HG02678 (cell line): ENCODE results near the gene LRP2.

Experiments used
- ATAC-seq: cut with Tn5 transposase; IDR thresholded peaks from one replicate; pipeline ENCODE4 v1.9.1; 2021; ENCODE audit warnings: mild to moderate bottlenecking, moderate library complexity; ENCODE audit not compliant: unreplicated experiment

Gene LRP2

GRCh38 chr2:169131587-169132512, 230.5 kb downstream of the LRP2 start:
- ATAC-seq: peak; percentile 87

DNA sequence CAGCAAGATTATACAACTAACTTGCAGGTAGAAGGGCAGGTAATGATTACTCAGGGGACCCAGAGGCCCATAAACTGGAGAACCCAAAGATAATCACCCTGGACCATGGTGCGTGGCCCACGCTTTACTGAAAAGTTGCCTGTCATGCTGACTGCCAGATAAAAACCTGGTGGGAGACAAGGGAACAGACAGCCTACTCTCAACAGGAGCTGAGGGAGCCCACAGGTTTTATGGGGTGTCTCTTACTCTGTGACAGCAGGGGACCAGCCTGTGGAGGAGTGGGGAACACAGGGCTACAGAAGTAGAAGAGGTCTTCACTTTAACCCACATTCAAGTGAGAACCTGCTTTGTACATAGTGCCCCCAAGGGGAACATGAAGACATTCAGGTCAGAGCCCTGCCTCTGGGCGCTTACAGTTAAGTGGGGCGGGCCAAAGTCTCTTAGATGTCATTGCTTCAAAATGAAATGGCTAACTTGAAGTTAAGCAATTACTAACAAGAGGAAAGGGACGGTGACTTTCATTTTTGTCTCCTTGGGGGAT, 232.6 kb downstream of the LRP2 start:
- no peak for ATAC-seq

DNA sequence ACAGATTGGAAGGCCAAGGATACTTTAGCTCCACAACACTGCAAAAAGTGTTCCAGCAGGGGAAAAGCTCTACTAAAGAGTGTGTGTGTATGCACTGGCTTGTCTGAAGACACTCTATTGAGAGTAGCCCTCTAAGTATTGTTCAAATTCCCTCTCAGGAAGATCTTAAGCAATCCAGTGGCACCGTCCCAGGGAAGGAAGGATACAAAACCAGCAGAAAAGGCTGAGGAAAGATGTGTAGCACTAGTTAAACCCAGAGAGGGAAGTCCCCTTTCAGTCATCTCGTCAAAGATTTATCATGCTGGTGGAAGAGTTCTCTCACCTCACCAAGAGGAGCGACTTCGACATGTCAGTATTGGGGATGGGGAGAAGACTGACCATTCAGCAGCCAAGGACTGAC, 242.5 kb downstream of the LRP2 start:
- no peak for ATAC-seq

DNA sequence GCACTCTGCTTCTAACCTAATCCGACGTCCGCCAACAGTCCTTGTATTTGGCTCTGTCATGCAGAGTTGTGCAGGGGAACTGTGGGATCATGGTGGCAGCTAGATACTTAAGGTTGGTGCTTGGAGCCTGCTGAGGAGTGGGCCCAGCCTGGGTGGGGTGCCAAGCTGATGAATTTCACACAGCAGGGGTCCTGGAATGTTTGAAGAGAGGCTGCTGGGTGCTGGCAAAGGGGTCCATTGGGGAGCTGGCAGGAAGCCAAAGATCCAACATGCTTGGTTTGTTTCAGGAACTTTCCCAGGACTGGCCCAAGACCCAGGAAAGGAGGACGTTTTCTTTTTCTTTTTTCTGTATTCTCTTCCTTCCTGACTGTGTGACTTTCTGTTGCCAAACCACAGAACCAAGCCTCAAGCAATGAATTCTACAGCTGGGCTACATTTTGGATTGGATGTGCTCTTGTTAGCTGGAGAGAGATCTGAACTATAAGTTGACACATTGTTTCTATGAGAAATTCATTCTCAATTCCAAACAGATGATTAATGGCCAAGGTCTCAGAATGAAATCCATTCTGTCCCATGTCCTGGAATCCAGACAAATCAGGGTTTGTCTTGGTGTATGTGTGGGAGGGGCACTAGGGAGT, 243.1 kb downstream of the LRP2 start:
- no peak for ATAC-seq

GRCh38 chr2:169118060-169118459, 244.3 kb downstream of the LRP2 start:
- ATAC-seq: no peak

GRCh38 chr2:169116993-169117392, 245.3 kb downstream of the LRP2 start:
- no peak for ATAC-seq

DNA sequence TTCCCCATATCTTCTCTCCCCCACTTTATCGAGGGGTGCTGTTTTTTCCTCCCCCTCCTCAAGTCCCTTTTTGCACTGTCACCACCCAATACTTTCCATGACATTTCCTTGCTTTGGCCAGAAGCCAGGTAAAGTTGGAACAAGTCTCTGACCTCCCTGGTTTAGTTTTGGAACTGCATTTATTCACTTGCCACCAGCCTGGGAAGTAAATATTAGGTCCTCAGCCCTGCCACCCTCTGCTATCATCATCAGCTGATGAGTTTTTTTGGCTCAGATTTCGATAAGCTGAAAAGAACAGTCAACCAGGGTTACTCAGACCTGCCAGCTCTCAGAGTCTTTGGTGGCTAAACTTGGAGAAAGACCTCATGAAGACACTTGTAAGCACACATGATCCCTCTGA, 246.0 kb downstream of the LRP2 start:
- ATAC-seq: no peak

- ATAC-seq: no peak
These were observed 248.3 kb downstream of the LRP2 start for GRCh38 chr2:169114056-169114455.

DNA sequence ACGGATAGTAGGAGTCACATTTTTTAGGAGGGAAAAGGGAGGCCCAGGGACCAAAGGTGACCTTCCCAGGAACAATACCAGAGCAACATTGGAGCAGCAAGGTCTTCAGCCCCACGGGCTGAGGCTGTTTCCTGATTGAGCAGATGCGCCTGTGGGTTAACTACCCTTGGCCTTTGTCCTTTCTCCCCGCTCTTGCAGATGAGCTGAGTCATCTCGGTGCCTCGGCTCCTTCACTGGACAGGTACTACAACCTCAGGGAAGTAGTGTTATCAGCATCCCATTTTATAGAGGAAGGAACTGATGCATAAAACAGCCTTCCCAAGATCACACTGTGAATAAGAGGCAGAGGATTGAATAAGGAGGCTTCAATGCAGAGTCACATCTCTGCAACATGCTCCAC, 249.5 kb downstream of the LRP2 start:
- no peak for ATAC-seq

DNA sequence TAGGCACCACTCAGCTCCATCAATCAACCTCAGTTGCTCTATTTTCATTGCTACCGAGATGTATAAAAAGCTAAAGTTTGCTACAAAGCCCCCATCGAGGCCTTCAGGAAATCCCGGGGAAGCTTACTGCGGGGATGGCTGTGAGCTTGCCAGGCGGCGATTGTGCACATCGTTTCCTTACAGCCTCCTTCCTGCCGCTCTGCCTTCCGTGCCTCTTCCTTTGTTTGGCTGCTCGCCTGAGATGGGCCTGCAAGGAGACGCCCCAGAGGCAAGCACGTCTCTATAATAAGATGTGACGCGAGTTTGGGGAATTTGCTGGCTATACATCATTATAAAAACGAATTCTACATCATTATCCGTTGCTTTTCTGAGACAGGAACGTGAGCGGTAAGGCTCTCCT, 251.4 kb downstream of the LRP2 start:
- ATAC-seq: no peak

DNA sequence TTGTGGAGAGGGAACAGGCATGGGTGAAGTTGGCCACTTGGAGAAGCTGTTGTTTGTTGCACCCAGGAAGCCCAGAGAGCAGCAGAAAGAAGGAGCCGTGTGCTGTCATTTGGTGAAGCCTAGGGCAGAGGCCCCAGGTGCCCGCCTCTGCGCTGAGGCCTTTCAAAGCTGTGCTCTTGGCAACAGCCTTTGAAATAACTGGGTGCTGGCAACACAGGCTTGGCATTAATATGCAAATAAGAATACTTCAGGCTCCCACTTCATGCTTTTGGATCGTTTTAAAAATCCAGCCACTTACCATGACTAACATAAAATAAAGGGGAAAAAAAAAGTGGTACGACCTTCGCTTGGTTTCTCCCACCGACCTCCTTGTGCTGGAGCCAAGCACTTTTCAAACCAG, 251.9 kb downstream of the LRP2 start:
- no peak for ATAC-seq

- peak; percentile 55 for ATAC-seq
These were observed 252.6 kb downstream of the LRP2 start for GRCh38 chr2:169109502-169110409.

- no peak for ATAC-seq
These were observed 254.0 kb downstream of the LRP2 start for GRCh38 chr2:169108099-169108884.

DNA sequence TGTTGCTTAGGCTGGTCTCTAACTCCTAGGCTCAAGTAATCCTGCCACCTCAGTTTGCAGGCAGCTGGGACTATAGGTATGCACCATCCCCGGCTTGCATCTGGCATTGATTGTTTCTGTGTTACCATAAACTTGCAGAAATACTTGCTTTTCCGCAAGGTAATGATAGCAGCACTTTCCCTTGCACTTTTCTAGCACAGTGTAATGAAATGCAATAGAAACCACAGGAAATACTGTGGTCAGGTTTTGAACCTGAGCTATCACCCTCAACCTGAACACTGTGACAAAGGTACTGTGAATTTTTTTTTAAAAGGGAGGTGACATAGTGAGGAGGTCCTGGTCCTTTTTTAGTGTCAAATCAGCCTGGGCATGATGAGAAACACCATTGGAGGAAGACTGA, 254.7 kb downstream of the LRP2 start:
- peak; percentile 71 for ATAC-seq

- no peak for ATAC-seq
These were observed 255.5 kb downstream of the LRP2 start for GRCh38 chr2:169106563-169107545.

DNA sequence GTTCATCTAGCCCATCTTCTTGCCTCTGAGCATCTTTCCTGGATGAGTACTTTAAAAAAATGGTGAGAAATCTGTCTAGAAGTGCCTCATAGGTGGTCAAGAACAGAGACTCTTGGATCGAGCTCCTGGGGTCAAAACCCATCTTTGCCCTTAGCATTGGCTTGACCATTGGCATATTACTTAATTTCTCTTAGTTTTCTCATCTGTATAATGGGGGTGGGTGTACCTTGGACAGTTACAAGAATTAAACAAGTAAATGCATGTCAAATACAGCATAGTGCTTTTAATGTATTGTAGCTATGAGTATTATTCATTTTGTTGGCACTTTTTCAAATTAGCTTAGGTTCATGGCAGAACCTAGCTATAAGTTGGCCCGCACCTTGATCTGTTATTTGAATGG, 256.2 kb downstream of the LRP2 start:
- ATAC-seq: no peak

DNA sequence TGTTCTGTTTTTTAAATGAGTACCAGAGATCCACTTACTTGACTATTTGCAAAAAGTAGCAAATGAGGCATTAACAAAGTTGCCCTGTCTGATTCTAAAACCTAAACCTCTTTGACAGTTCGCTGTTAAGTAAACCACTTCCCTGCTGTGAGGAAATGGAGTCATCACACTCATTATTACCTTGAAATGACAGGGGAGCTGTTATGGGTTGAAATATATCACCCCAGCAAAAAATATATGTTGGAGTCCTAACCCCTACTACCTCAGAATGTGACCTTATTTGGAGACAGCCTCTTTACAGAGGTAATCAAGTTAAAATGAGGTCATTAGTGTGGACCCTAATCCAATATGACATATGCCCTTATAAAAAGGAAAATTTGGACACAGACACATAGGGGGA, 256.9 kb downstream of the LRP2 start:
- ATAC-seq: no peak

DNA sequence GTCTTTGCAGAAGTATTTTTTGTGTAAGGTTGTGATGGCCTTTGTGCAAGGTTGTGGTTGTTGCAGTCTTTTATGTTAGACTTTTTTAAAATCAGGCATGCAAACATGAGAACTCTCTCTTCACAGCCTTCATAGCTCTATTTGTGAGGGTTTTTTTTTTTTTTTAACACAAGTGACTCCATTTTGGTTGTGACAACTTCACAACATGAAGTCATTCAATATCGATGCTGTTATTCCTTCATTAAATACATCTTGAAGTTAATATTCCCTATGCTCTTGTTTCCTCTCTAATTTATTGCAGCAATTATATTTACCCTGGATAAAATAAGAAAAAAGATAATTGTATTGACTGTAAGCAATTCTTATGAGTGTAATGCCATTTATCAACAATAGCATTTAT, 257.5 kb downstream of the LRP2 start:
- no peak for ATAC-seq

GRCh38 chr2:169095621-169096105, 266.7 kb downstream of the LRP2 start:
- ATAC-seq: no peak
